HG02973 (cell line): Measurements from ENCODE around the gene AGAP1.
"Not testable (repeated sequence)": the region's sequence is repeated elsewhere in the genome, so short reads cannot be mapped to it uniquely, and the experiment has no call there.

Source experiments
- ATAC-seq: cut with Tn5 transposase; IDR thresholded peaks from one replicate; pipeline ENCODE4 v1.9.1; 2021; ENCODE audit warnings: moderate library complexity; ENCODE audit not compliant: unreplicated experiment

The AGAP1 gene

DNA sequence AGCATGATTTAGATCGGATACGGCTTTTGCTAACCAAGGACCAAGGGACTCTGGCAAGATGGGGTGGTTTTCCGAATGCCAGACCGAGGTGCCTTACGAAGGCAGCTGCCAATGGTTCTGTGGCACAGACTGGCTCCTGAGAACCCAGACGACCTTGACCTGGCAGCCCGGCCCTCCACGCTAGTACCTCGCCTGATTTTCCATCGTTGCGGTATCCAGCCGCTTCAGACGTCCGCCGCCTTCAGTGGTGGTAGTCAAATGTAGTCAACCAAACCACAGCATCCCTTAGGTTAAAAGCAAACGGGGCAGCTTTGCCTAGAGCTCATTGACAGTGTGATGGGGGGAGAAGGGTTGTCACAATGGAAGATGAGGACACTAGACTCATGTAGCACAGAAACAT is 631.7 kb downstream of the AGAP1 start:
- ATAC-seq: no peak

DNA sequence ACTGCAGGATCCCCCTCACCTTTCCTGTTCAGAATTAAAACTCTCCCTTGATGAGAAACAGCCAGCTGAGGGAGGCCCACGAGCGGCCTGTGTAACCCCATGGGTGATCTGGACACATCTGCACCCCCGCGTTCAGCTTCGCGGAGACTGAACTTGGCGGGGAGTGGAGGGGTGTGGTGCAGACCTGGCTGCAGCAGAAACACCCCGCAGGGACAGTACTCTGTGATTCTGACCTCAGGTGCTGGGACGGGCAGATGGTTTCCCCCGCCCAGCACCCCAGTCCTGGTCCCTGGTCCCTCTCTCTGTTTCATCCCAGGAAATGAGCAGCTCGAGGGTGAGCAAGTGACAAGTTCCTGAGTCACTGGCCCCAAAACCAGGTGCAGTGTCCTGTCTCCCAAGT is 633.2 kb downstream of the AGAP1 start:
- no peak for ATAC-seq

DNA sequence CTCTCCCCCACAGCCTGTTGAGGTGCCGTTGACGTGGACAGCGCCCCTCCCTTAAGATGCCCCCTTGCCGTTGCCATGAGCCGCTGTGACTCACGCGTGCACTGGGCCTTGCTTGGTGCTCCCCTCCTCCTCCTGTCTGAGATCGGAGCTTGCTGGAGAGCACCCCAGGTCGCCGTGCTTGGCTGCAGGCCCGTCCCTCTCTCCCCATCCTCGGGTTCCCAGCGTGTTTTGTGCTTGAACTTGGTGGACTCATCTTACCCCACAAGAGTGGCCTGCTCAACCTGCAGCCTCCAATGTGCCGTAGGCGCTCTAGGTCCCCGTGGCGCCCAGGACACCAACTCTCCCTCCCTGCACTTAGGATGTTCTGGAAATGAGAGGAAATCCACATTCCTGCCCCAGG is 634.5 kb downstream of the AGAP1 start:
- no peak for ATAC-seq

DNA sequence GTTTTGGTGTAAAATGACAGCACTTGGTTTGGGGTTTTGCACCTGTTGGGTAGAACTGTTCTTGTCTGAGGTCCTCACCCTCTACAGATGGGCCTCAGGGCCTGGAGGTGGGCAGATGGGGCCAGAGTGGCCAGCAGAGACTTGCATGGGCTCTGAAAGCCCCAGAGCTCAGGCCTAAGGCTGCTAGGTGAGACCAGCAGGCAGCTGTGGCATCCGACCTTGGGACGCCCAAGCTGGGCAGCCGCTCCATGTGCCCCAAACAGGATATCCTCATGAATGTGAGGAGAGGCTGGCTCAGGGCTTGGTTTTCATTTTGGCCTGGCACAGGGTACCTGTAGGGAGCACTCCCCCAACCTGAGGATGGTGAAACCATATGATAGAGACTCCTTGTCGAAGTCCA is 636.1 kb downstream of the AGAP1 start:
- no peak for ATAC-seq

DNA sequence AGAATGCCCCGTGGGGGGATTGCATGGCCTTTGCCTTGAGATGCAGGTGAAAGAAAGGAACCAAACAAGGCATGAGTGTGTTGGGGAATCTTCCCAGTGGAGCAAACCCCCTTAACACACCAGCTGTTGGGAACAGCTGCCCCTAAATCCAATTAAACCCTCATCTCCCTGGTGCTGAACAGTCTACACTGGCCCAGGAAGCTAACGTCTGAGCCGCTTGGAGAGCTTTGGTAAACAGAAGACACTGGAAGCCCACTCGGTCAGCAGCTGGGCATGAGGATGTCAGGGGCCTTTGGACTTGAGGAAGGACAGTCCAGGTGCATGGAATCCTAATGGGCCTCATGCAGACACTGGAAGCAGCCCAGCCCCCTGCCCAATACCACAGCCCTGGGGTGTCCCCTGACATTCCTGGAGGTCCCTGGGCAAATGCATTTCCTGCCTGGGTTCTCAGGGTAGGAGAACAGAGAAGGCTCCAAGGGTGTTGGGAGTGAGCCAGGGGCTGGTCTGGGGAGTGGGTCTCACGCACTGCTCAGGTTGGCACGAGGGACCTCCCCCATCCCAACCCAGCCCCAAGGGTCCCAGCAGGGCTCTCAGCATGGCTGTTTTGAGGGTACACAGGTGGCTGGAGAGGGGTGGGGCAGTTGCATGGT is 636.6 kb downstream of the AGAP1 start:
- ATAC-seq: no peak

DNA sequence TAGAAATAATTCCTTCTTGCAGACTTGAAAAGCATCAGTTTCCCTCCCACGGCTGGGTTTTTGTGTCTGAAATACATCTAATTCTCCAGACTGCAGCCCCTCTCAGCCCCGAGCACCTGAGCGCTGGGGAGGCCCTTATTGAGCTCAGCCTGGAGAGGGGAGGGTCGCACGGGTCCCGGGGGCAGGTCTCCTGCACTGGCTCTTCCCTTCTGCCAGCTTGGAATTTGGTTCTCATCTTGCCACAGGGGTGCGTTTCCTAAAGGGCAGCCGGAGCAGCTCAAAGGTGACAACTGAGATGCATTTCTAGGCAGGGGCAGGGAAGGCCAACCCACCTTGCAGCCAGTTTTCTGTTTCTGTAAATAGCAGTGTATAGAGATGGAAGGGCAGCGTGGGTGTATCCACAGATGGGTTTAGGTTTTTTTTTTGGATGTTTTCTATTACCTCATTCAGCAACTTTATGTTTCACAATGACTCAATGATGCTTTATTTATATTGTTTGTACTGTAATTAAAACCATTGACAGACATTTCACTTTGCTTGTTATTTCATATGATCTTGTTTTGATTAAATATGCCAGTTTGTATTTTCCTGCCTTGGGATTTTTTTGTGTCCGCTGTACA is 637.3 kb downstream of the AGAP1 start:
- ATAC-seq: no peak

DNA sequence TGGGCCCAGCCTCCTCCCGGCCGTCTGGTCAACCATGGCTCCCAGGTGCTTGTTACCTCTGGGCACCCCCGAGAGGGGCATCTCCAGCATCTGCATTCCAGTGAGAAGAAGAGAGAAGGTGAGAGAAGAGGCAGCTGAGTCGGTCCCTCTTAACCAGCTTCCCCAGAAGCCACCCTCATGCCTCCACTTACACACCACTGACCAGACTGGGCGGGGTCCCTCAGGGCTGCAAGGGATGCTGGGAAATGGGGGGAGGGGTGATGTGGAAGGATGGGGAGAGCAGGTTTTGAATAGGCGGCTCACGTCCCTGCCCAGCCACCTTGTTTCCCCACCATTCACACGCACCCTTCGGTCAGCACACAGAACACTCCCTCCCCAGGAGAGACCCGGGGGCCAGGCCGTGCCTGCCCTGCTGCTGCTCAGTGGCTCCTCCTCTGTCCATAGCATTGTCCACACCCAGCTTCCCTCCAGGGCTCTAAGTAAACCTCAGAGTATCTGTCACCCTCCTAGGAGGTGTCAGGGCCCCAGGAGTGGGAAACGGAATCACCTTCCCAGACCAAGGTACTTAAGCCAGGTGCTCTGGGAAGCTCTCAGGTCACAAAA is 639.7 kb downstream of the AGAP1 start:
- ATAC-seq: no peak

DNA sequence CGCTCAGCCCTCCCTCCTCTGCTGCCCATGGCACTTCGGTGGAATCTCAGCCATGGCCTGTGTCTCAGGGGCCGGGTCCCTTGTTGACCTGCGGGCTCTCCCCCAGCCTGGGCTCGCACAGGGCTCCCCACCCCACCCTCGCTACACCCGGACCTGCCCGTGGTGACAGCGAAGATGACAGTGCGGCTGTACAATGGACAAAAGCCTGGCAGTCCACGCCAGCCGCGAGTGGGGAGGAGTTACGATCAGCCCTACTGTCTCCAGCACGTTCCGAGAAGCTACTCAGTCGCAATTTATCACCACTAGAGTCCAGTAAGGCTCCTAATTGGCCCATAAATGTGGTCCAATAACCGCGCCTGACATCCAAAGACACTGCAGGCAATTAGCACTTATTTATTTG is 642.7 kb downstream of the AGAP1 start:
- no peak for ATAC-seq

DNA sequence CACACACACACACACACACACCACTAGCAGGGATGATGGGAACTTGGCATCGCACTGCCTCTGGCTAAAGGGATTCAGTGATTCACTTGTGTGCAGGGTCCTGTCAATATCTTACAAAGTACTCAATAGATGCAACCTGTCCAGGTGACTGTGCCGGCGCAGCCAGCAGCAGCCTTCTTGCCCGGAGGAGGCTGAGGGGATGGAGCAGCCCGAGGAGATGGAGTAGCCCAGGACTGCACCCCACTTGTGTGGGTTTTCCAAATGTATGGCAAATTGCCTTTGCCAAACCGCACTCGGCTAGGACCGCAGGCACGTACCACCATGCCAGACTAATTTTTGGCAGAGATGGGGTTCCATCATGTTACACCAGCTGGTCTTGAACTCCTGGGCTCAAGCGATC is 643.2 kb downstream of the AGAP1 start:
- no peak for ATAC-seq

DNA sequence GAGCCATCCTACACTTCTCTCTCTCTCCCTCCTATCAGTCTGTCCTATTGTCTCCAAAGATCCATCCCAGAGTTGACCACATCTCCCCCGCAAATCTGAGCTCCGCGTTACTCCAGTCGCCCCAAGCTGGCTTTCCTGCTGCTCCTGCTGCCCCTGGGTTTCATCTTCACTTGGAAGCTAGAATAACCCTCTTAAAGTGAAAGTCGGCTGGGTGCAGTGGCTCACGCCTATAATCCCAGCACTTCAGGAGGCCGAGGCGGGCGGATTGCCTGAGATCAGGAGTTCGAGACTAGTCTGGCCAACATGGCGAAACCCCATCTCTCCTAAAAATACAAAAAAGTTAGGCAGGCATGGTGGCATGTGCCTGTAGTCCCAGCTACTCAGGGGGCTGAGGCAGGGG is 647.8 kb downstream of the AGAP1 start:
- ATAC-seq: not testable (repeated sequence)

DNA sequence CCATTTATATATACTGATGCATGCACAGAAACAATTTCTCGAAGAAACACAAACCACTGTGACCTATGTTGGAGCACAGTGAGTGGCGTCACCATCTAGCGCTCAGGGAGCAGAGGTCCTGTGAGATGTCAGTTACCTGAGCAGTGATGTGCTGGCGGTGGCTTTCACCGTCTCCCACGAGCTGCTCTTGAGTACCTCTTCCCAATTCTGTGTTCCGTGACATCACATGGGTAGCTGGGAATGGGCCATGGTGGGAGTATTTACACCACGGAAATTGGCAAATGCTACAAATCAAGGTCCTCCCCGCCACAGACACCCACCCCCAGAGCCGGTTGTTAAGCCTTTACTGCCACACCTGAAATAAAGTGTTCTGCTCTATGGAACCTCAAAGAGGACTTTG is 650.0 kb downstream of the AGAP1 start:
- ATAC-seq: no peak

DNA sequence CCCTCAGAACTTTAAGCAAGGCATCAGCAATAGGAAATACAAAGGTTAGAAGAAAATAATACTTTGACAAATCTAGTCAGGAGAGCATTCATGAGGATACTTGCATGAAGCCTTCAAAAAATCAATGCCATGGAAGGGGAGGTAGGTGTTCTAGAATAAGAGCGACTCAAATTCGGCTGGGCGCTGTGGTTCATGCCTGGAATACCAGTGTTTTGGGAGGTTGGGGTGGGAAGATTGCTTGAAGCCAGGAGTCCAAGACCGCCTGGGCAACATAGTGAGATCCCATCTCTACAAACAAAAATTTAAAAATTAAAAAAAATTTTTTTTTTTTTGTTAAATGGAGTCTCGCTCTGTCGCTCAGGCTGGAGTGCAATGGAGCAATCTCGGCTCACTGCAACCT is 652.6 kb downstream of the AGAP1 start:
- ATAC-seq: no peak

DNA sequence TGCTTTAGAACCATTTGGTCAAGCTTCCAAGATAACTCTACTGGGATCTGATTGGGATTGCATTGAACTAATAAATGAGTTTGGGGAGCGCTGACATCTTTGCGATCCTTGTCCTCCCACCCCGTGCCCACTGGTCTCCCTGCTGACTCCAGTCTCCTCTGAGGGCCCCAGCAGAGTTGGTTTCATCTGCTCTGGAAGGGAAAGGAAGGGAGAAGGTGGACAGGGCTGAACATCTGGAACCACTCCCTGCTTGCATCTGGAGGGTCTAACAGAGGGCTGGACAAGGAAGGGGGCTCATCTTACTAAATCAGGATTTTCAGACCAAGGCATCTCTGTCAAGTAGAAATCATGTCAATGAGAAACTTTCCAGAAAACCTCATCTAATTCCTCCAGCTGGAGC is 661.6 kb downstream of the AGAP1 start:
- no peak for ATAC-seq

DNA sequence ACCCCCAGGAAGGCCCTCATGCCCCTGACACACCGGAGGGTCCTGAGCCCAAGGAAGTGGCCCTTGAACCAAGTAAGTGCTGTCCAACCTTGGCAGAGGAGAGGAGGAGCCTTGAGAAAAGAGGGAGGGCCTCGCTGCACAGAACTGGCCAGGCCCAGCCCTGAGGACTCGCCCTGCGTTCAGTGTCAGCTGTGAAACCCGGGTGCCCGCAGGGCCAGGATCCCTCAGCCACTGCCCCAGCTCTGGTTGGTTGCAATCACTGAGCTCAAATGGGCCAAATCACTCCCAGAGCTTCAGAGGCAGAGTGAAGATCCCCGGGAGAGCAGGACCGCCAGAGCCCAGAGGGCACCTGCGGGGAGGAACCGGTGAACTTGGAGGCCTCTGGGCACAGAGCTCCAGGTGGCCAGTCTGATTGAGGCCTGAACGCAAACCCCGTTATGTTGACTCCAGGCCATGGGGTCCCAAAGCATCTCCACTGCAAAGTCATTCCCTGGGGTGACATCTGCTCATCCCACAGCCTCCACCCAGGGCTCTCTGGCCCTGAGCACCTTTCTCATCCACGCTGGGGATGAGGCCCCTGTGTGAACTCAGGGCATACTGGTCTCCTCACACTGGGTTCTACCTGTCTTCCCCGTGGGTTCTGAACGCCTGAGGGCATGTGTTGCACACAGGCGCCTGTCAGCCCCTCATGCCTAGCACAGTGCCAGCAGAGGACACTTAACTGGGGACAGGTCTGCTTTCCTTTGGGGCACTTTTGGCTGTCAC is 662.4 kb downstream of the AGAP1 start:
- no peak for ATAC-seq

DNA sequence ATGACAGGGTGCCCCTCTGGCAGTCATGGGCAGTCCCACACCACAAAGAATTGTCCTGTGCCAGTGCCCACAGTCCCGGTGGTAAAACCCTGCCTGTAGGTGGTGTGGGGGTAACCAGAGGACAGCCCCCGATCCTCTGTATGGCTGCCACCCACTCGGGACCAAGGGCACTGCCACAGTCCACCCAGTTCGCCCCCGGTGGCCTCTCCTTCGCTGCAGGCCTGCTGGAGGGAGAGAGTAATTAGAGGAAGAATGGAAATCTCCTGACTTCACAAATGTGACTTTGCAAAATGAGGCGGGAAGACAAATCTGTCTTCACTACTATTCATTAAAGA is 663.0 kb downstream of the AGAP1 start:
- no peak for ATAC-seq

DNA sequence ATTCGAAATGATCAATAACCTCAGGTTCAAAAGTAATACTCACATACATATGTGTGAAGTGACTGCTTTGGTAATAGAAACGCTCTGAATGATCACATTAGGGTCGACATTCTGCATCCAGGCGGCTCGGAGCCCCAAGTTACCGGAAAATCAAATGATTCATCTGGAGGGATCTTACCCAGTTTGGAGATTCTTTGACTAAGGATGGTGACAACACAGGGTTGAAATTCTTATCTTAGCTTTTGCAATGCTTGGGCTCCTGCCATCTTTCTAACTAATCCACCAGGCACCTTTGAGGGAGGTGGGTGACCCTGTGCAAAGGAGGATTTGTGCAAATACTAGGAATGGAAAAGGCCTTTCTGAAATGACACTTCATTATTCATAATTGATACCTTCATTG is 663.5 kb downstream of the AGAP1 start:
- ATAC-seq: no peak

DNA sequence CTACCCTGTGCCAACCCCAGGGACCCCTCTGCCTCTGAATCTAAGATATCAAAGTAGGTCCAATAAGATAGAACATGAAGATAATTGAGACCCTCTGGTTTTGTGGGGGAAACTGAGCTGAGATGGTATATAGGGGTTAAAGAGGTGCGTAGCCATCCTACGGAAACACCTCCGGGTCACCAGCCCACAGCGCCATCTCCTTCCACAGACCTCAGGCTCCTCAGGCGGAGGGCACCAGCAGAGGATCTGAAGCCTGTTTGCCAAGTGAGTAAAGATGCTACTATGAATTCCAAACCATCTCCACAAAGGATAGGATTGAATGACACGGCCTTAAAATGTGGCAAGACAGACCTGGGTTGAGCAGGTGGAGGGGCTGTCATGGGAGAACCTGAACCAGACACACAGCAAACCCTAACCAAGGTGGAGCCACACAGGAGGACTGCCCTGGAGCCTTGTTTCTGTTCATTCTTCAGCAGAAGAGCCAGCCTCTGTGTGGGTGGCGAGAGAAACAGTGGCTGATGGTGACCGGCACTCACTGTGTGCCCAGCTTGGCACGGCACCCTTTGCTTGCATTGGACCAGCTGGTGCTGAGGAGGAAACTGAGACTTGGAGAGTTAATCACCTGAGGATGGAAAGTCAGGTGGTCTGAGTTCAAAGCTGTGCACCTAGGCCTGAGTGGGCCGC is 664.1 kb downstream of the AGAP1 start:
- ATAC-seq: no peak

DNA sequence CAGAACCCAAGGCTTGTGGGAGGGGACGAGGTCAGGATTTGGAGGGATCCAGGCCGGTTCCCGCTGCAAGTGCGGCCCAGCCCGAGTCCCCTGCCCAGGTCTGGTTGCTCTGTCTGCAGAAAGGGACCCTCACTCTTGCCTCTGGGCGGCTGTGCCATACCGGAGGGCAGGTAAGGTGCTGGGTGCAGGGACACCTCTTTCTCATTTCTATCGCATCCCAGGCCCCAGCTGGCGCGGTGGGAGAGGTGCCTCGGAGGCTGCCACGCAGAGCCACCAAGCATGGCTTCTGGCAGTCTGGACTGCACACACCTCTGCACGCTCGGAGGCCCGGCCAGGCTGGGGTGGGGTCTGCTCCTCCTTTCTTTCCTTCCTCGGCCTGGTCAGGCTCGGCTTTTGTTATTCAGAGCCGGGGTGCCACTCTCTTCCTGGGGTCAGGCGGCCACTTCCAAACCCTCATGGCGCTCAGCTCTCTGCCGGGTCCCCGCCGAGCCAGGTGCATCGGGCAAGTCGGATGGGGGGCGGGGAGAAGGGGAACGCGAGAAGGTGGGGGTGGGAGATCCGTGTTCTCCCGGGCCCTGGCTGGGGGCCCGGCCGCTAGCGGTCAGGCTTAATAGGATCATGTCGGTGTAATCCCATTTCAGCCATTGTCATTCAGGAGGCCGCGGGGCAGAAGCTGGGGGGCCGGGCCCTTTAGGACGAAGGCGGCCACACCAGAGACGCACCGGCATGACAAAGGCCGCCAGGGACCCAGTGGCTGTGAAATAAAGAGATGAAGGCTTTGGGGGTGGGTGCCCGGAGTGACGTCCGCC is 665.3 kb downstream of the AGAP1 start:
- ATAC-seq: no peak

DNA sequence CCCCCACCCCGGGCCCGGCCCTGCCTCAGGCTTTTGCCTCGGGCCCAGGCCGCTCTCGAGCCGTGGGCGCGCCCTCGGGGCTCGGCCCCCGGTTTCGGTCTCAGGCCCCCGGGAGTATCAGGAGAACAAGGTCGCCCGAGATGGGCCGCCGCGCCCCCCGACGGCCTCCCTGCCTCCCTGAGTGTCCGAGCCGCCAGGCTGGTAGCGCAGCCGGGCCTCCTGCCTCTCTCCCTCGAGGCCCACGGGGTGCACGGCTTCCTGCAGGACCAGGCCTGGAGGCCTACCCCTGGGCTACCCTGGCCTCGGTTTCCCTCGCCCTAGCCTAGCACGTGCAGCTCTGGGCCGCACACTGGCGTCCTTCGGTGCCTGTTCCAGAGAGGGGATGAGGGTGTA is 665.9 kb downstream of the AGAP1 start:
- no peak for ATAC-seq

DNA sequence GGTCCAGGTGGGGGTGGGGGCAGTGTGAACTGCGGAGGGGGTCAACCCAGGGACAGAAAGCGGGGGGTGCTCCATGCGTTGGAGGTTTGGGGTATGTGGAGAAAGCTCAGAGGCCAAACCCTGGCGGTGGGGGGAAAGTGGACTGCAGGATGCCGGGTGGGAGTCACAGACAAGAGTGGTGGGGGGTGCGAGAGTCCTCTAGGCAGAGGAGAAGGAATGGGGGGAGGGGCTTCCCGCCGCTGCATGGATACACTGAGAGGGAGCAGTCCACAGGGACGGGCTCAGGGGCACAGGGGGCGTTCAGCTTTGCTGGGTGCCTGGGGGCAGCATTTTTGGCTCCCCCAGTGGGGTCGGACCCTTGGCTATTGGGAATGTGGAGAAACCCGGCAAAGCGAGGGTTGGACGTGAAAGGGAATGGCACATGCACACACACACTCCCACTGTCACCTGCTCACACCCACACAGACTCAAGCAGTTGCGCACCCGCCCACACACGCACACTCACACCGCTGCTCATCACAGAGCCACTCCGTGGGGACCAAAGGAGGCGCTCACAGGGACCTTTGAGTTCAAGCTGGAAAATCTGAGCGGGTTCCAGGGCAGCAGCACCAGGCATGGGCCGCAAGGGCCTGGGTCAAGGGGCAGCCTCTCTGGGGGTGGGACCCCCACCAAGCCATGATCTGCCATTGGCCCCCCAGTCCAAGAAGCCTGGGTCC is 666.7 kb downstream of the AGAP1 start:
- ATAC-seq: no peak
